NCI-H748 treated with DMSO at 0.1 percent for 48 hours (cell line): ENCODE data around the gene PVALB.
"Not testable (repeated sequence)": the region's sequence is repeated elsewhere in the genome, so short reads cannot be mapped to it uniquely, and the experiment has no call there.

Source experiments
- DNase-seq: peaks from one replicate; lab custom pipeline; 2025; lab: John Stamatoyannopoulos, UW

PVALB gene

GRCh38 chr22:36756746-36757655, 59.8 kb downstream of the PVALB start:
- DNase-seq = no peak

- DNase-seq = no peak
Measured at GRCh38 chr22:36756031-36756430, 60.8 kb downstream of the PVALB start.

GRCh38 chr22:36755316-36755715, 61.5 kb downstream of the PVALB start:
- DNase-seq = no peak

- not testable (repeated sequence) for DNase-seq
Measured at GRCh38 chr22:36754881-36755280, 62.0 kb downstream of the PVALB start.

- no peak for DNase-seq
Measured at GRCh38 chr22:36753916-36754315, 62.9 kb downstream of the PVALB start.

GRCh38 chr22:36753120-36753802, 63.6 kb downstream of the PVALB start:
- no peak for DNase-seq
